HG02678 (cell line): Measurements from ENCODE around the gene ALG1.
"Not testable (repeated sequence)": the region's sequence is repeated elsewhere in the genome, so short reads cannot be mapped to it uniquely, and the experiment has no call there.

Experiments used
- ATAC-seq: cut with Tn5 transposase; IDR thresholded peaks from one replicate; pipeline ENCODE4 v1.9.1; 2021; ENCODE audit warnings: mild to moderate bottlenecking, moderate library complexity; ENCODE audit not compliant: unreplicated experiment

The ALG1 gene

DNA sequence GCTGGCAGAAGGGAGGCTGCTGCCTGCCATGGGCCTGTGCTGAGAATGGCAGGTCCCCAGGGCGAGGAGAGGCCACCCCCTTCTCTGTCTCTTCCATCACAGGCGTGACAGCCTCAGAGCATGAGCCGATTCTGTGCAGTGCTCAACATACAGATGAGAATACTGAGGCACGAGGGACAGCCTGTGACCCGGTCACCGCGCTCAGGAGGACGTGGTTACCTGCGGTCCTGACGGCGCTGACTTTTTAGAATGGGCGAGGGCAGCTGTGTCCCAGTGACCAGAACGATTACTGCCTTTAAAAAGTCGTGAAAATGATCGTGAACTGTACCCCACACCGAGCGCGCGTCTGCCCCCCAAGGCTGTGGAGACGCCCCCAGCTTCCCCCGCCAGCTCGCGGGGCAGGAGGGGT is 25.4 kb downstream of the ALG1 start:
- ATAC-seq, result not testable (repeated sequence)

DNA sequence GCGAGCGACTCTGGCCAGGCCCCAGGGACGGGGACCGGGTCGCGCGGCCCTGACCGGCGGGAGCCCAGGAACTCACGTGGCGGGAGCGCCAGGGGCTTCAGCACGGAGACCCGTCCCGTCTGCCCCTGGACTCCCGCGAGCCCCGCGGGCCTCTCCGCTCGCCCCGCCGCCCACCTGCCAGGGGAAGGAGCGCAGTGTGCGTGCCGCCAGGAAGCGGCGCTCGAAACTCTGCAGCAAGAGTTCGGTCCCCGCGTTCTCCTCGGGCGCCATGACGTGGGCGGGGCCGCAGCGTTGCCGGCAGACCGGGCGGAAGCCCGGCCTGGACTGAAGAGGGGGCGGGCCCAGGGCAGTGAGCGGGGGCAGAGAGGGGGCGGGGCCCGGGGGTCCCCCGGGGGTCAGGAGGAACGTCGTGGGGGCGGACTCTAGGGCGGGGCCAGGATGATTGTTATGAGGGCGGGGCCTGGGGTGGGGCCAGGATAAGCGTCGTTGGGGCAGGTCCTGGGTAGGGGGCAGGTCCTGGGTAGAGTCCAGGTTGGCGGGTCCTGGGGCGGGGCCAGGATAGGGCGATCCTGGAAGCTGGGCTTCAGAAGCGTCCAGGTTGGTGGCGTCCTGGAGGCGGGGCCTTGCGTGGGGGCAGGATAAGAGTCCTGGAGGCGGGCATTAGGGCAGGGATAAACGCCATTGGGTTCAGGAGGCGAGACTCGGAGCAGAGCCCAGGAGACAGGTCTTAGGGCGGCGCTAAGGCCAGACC is 26.0 kb downstream of the ALG1 start, which contains the start of gene EEF2KMT:
TSS of gene EEF2KMT (minus strand) at position 326 of the 751 bp plus-strand sequence. CDS start at position 270, 56 bp downstream.
- ATAC-seq, result peak; percentile 92

DNA sequence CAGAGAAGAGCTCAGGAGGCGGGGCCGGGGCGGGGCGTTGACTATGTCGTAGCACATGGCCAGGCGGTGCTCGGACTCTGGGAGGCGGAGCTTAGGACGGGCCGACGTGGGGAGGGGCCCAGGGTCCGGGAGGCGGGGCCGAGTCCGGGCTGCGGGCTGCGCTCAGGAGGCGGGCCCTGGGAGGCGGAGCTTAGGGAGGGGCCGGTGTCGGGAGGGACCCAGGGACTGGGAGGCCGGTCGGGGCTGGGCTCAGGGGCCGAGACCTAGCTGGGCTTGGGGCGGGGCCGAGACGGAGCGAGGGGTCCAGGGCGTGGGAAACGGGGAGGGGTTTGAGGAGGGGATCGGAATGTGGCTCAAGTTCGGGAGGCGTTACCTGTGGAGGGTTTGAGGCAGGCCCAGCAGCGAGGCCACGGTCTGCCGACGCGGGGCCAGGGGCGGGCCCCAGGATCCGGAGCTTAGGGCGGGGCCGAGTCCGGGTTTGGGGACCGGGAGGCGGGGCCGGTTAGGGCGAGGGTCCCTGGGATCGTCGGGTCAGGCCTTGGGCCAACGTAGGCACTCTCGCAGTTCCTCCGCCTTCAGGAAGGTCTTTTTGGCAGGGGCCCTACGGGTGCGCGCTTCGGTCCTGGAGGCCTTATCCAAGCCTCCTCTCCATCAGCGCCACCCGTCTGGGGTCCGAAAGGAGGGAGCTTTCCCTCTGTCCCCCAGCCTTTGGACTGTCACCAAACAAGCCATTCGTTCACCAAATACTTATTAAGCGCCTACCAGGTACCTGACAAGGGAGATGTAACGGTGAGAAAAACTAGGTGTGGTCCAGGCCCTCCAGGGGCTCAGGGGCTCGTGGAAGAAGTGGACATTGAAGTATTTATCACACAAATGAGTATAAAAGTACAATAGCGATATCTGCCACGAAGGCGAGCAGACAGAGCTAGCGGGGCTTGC is 26.8 kb downstream of the ALG1 start:
- ATAC-seq, result peak; percentile 85

DNA sequence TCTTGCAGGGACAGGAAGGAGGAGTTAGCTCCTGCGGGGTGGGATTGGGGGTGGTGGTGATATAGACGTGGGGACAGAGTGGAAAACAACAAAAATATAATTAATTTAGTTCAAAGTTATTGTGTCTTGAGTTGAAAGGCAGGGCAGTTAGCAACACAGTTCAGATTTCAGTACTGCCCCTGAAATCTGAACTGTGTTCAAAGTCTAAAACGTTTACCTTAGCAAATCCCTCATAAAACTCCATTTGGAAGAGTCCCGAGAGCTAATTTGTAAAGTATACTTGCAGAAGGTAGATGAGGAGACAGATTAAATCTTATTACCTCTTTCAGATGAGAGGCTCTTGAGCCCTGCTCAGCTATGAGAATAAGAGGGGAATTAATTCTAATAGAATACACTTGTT is 27.5 kb downstream of the ALG1 start:
- not testable (repeated sequence) for ATAC-seq

DNA sequence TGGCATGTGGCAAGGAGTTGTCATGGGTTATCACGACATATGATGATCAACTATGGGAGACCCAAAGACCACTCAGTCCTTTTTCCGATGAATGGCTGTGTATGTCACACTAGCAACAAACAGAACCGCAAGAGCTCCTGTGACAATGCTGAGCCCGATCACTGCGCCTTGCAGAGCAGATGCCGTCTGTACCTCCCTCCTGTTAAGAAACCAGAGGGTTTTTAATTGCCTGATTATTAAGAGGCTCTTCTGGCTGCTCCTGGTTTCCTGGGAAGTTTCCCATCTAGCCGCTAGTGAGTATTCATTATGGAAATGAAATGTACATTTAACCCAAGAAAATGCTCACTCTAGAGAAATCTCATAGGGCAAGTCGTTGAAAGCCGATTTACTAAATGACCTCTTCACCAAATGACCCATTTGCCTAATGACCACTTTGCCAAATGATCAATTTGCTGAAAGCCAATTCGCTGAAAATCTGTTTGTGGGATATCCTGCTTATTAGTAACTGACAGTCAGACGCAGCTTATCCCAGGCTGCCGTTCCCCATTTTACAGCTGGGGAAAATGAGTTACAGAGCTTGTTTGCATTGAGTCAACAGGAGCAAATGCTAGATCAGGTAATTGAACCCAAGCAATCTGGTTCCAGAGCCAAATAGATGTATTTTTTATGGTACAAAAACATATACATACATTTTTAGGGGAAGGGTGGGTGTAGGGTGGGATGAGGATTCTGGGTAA is 31.8 kb downstream of the ALG1 start:
- ATAC-seq, result not testable (repeated sequence)

DNA sequence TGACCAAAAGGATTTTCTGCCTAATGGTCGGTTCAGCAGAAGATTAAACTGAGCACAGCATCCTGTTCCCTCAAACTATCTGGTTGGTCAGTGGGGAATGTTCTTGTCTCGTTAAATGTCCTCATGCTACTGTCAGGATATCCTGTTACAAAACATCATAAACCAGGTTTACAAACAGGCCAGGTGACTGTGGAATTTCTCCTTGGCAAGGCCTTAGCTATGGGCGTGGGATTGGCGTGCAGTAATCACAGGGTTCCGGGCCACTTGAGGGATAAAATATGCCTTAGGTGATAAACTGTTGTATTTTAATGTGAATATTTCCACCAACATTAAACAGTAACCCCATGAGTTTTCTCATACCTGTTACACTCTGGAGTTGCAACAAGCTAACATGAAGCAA is 33.4 kb downstream of the ALG1 start:
- ATAC-seq, result not testable (repeated sequence)

DNA sequence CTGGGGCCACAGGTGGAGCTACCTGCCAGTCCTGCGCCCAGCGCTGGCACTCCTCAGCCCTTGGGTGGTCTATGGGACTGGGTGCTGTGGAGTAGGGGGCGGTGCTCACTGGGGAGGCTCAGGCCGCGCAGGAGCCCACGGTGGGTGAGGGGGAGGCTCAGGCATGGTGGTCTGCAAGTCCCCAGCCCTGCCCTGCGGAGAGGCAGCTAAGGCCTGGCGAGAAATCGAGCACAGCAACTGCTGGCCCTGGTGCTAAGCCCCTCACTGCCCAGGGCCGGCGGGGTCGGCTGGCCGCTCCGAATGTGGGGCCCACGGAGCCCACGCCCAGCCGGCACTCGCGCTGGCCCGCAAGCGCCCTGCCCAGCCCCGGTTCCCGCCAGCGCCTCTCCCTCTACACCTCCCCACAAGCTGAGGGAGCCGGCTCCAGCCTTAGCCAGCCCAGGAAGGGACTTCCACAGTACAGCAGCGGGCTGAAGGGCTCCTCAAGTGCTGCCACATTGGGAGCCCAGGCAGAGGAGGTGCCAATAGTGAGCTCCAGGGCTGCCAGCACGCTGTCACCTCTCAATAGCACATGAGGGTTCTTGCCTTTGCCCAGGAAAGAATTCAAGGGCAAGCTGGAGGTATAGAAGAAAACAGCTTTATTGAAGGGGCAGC is 37.0 kb downstream of the ALG1 start:
- no peak for ATAC-seq

DNA sequence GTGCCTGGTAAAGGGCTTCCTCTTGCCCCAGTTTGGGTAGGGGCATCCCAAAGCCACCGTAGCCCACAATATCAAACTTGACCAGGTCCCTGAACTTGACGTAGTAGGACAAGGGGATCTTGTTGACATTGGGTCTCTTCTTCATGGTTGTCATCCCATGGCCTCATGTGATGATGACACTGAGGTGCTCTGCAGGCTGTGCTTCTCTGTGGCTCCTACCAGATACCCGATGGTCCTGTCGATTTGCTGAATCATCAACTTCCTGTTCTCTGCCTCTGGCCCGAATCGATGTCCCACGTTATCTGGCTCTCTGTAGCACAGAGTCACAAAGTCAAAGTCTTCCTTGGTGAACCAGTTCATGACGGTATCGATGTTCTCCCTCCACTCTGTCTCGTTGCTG is 39.3 kb downstream of the ALG1 start:
- not testable (repeated sequence) for ATAC-seq

DNA sequence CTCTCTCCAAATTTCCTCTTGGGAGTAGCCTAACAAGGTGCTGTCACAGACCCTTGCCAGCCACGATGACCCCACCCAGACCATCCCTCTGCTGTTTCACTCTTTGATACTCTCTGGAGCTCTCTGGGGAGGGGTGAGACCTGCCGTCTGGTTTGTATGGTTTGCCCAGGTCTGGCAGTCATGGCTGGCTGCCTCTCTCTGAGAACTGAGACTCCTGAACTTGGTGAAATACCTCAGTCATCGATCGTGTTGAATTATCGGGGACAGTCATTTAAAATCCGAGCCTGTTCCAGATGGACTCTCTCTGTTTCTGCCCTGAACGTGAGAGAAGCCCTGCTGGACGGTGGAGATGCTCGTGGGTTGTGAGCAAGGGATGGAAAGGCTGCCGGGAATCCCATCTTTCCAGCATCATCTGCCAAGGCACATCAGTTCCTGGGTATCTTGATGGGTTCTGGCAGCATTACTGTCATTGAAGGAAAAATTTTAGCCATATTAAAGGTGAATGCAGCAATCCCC is 45.2 kb downstream of the ALG1 start:
- ATAC-seq, result not testable (repeated sequence)

DNA sequence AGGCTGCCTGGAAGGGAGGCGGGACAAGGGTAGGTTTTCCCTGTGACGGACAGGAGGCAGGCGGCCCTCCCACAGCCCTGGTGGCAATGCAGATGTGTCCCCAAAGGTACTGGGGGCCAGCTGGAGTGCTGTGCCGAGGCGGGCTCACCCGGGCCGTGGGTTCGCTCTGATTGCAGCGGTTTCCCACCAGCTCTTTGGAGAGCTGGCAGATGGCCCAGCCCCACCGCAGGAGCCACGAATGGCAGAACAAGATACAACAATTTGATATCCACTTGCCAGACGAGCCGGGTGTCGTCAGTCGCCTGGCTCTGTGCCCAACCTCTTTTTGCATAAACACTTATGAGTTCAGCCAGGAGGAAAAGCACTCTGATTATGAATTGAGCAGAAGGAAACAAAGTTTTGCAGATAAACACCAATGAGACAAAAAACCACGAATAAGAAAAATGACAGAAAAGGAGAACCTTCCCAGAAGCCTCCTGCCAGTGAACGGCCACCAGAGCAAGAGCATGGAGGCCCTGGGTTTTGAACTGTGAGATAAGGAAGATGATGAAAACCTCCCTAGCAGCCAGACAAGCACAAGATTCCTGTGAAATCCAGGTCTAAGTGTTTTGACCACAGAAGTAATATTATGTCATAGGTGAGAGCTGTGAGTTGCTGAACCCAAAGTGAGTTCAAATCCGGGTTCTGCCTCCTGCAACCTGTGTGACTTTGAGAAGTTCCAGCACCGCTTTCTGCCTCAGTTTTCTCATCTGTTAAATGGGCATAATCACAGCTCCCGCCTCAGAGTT is 45.9 kb downstream of the ALG1 start:
- not testable (repeated sequence) for ATAC-seq

DNA sequence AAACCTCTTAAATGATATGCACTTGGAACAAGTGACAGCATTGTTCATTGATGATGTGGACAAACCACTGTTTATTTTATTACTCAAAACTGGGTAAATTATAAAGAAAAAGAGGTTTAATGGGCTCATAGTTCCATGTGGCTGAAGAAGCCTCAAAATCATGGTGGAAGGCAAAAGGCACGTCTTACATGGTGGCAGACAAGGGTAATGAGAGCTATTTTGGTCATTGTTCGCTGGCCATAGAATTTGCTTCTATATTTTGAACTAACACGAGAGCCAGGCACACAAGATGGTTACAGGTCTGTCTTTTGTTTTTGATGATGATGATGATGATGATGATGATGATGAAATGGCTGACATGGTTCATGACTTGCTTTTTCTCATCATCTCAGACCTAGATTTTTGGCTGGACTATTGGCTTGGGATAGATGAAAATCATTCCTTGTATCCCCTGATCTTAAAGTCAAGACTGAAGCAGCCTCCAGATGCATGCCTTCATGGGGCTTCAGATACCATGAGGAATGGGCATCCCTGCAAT is 59.9 kb downstream of the ALG1 start:
- not testable (repeated sequence) for ATAC-seq

DNA sequence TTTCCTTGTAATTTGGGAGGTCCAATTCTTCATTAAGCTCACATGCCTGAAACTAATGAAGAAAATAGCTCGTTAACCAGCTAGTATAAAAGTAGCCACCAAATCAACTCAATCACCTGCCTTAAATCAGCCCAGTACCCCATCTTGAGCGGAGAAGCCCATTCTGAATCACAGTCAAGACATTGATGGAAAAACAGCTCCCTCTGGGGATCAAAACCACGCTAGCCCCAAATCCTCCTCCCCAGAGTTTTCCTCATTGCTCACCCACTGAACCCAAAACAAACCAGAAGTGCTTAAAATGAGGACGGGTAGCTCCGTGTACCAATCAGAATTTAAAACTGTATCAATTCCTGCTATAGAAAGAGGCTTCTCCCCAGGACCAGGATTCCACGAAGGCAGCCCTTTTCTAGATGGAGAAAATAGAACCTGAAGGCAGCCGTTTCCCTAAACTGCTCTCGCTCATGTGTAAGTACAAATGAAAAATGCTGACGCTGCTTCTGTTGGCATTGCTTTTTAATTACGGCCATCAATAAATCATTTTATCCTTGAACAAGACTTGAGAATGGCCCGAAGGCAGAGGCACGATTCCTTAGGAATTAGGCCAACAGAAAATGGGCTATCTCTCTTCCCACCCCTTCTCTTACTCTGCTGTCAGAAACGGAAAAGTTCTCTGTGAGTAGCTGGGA is 61.4 kb downstream of the ALG1 start:
- not testable (repeated sequence) for ATAC-seq

DNA sequence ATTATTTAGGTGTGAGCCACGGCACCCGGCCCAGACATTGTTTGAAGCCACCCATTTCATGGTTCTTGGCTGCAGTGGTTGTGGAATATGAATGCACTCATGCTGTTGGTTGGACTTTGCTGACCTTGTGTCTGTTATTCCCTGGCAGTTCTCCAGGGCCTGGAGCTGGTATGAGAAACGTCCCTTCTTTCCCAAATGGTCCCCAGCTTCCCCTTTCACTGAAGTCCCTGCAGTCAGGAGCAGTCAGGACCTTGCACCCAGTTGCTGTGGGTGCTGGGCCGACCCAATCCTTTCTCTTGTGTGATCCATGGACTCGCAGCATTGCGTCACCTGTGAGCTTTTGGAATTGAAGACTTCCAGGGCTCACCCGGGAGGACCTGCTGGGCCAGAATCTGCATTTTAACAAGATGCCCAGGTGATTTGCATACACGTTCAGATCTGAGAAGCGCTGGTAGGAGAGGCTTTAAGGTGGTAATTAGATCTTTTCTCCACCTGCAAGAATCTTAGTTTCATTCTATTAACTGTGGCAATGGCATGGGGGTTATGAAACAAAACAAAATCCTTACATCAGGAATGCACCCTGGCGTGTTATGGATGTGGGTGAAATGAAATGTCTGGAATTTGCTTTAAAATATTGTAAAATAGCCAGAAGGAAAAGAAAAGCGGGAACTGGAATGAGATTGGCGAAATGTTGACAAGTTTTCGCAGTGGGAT is 63.3 kb downstream of the ALG1 start:
- not testable (repeated sequence) for ATAC-seq
